SU-DHL-6 (cell line): ENCODE measurements around the gene NIM1K.

Experiments
- H2AFZ ChIP-seq: fragments of 200-600 bp; sonication (generic); 2 replicates; pipeline ENCODE4 v1.6.1; 2014; ENCODE audit warnings: low read depth, mild to moderate bottlenecking, moderate library complexity, mixed read lengths, antibody characterized with exemption, low read length; ENCODE audit not compliant: severe bottlenecking
- H3F3A ChIP-seq: fragments of 200-600 bp; shearing (Covaris generic); 2 replicates; pipeline ENCODE4 v1.6.0; 2016; ENCODE audit warnings: antibody characterized with exemption, mild to moderate bottlenecking; ENCODE audit not compliant: insufficient read depth
- H3K27ac ChIP-seq: fragments of 200-600 bp; sonication (generic); 2 replicates; pipeline ENCODE4 v1.5.1; 2016; ENCODE audit warnings: low read depth, mild to moderate bottlenecking, low read length, moderate library complexity, mixed read lengths
- H3K27me3 ChIP-seq: fragments of 200-600 bp; sonication (generic), shearing (Covaris generic); 2 replicates; pipeline ENCODE4 v1.6.0; 2014; ENCODE audit warnings: mild to moderate bottlenecking, low read length
- H3K36me3 ChIP-seq: fragments of 200-600 bp; sonication (generic); 2 replicates; pipeline ENCODE4 v1.6.1; 2014; ENCODE audit warnings: mild to moderate bottlenecking, low read length, mixed read lengths
- H3K4me2 ChIP-seq: fragments of 300-600, 200-600 bp; shearing (Covaris generic), sonication (generic); 2 replicates; pipeline ENCODE4 v1.6.0; 2014; ENCODE audit warnings: low read length, low read depth, mild to moderate bottlenecking; ENCODE audit not compliant: poor library complexity, severe bottlenecking
- H3K4me3 ChIP-seq: fragments of 200-600 bp; sonication (generic); 2 replicates; pipeline ENCODE4 v1.5.1; 2014; ENCODE audit warnings: antibody characterized with exemption, low read length, mild to moderate bottlenecking, mixed read lengths; ENCODE audit not compliant: insufficient read depth, poor library complexity, severe bottlenecking
- H3K79me2 ChIP-seq: fragments of 200-600 bp; sonication (generic); 2 replicates; pipeline ENCODE4 v1.6.1; 2014; ENCODE audit warnings: mild to moderate bottlenecking, low read length, moderate library complexity; ENCODE audit not compliant: insufficient read depth
- H3K9ac ChIP-seq: fragments of 200-600 bp; sonication (generic); 2 replicates; pipeline ENCODE4 v1.7.0; 2014; ENCODE audit warnings: mild to moderate bottlenecking, low read length
- H3K9me2 ChIP-seq: fragments of 200-600 bp; sonication (generic); replicated peaks from 2 replicates; pipeline ENCODE4 v1.6.1; 2014; ENCODE audit warnings: low read length; ENCODE audit not compliant: insufficient read depth
- H3K9me3 ChIP-seq: fragments of 200-600 bp; sonication (generic); 2 replicates; pipeline ENCODE4 v1.6.1; 2014; ENCODE audit warnings: low read length, mixed read lengths; ENCODE audit not compliant: insufficient read depth
- H4K20me1 ChIP-seq: fragments of 200-600 bp; sonication (generic); 2 replicates; pipeline ENCODE4 v1.6.1; 2014; ENCODE audit warnings: low read depth, mild to moderate bottlenecking, antibody characterized with exemption, low read length, moderate library complexity, mixed read lengths
- CTCF ChIP-seq: fragments of 200-600 bp; sonication (generic); IDR thresholded peaks from one replicate; pipeline ENCODE4 v1.5.1; 2017; ENCODE audit warnings: antibody characterized with exemption, mild to moderate bottlenecking, low read length, moderate library complexity; ENCODE audit not compliant: insufficient read depth, poor library complexity, severe bottlenecking
- EZH2phosphoT487 ChIP-seq: fragments of 200-600 bp; sonication (generic), shearing (Covaris generic); conservative IDR thresholded peaks from 2 replicates; pipeline ENCODE4 v1.6.1; 2018; ENCODE audit warnings: mild to moderate bottlenecking, antibody characterized with exemption, low read length, moderate library complexity, mixed read lengths

The NIM1K gene

GRCh38 chr5:43210570-43210969 is 18.5 kb downstream of the NIM1K start:
- Histone ChIP-seq H2AFZ (no peak overlapping the region), H3K27ac (no peak overlapping the region), H3K36me3 (no peaks in the 10 kb centered on the region), H3K9me2 (no peaks in the 10 kb centered on the region), H3K9me3 (no peaks in the 10 kb centered on the region), H3K27me3 (no peaks in the 10 kb centered on the region), H3K4me2 (no peak overlapping the region), H3K4me3 (no peak overlapping the region), H4K20me1 (no peaks in the 10 kb centered on the region), H3K79me2 (no peaks in the 10 kb centered on the region), H3K9ac (no peak overlapping the region), H3F3A (no peaks in the 10 kb centered on the region)
- no peak for TF ChIP-seq CTCF
- TF ChIP-seq EZH2phosphoT487, result no peak

GRCh38 chr5:43213951-43214350 is 21.9 kb downstream of the NIM1K start:
- Histone ChIP-seq H3K9ac (no peak overlapping the region), H2AFZ (no peak overlapping the region), H3K9me2 (no peaks in the 10 kb centered on the region), H3K4me3 (no peak overlapping the region), H3K27ac (no peak overlapping the region), H3K27me3 (no peaks in the 10 kb centered on the region), H3F3A (no peaks in the 10 kb centered on the region), H3K36me3 (no peaks in the 10 kb centered on the region), H4K20me1 (no peaks in the 10 kb centered on the region), H3K4me2 (no peak overlapping the region), H3K9me3 (no peaks in the 10 kb centered on the region), H3K79me2 (no peaks in the 10 kb centered on the region)
- TF ChIP-seq EZH2phosphoT487 (no peak), CTCF (no peak)

GRCh38 chr5:43215073-43215631 is 23.1 kb downstream of the NIM1K start:
- Histone ChIP-seq H3K36me3 (no peaks in the 10 kb centered on the region), H3K27ac (no peak overlapping the region), H4K20me1 (no peaks in the 10 kb centered on the region), H3K4me3 (no peak overlapping the region), H3K9me2 (no peaks in the 10 kb centered on the region), H3F3A (no peaks in the 10 kb centered on the region), H3K9ac (no peak overlapping the region), H3K79me2 (no peaks in the 10 kb centered on the region), H3K4me2 (no peak overlapping the region), H3K27me3 (no peaks in the 10 kb centered on the region), H2AFZ (no peak overlapping the region), H3K9me3 (no peaks in the 10 kb centered on the region)
- TF ChIP-seq CTCF (no peak), EZH2phosphoT487 (no peak)

GRCh38 chr5:43216941-43217340 is 24.9 kb downstream of the NIM1K start:
- no peak overlapping the region for H3K4me2 ChIP-seq

More at GRCh38 chr5:43216941-43217340, 24.9 kb downstream of the NIM1K start:
- Histone ChIP-seq H2AFZ (no peak overlapping the region), H3K36me3 (no peaks in the 10 kb centered on the region), H3K9ac (no peak overlapping the region), H3K27ac (no peak overlapping the region), H3F3A (no peaks in the 10 kb centered on the region), H3K27me3 (no peaks in the 10 kb centered on the region), H3K79me2 (no peaks in the 10 kb centered on the region), H3K9me2 (no peaks in the 10 kb centered on the region), H3K4me3 (no peak overlapping the region), H4K20me1 (no peaks in the 10 kb centered on the region), H3K9me3 (no peaks in the 10 kb centered on the region)
- TF ChIP-seq EZH2phosphoT487 (no peak), CTCF (no peak)
